ENCODE results near the gene EID2.

The EID2 gene

GRCh38 chr19:39553082-39553652 is 13.2 kb upstream of the EID2 start:
- no peak overlapping the region for H3K4me3 ChIP-seq (ENCODE audit: low read depth, low read length)
- no peak for TF ChIP-seq CTCF (IDR thresholded peaks at IDR 0.05; ENCODE audit: borderline replicate concordance, insufficient read depth, low read depth, low read length)

GRCh38 chr19:39550197-39550596 is 10.2 kb upstream of the EID2 start:
- H3K4me3 ChIP-seq (ENCODE audit: low read depth, low read length), result no peak overlapping the region
- TF ChIP-seq CTCF (IDR thresholded peaks at IDR 0.05; ENCODE audit: borderline replicate concordance, insufficient read depth, low read depth, low read length), result no peak

- no peak overlapping the region for H3K4me3 ChIP-seq (ENCODE audit: low read depth, low read length)
- no peak for TF ChIP-seq CTCF (IDR thresholded peaks at IDR 0.05; ENCODE audit: borderline replicate concordance, insufficient read depth, low read depth, low read length)
Observed at GRCh38 chr19:39546599-39546998, 6.6 kb upstream of the EID2 start.

GRCh38 chr19:39544911-39545310 is 5.0 kb upstream of the EID2 start:
- no peak for TF ChIP-seq CTCF (IDR thresholded peaks at IDR 0.05; ENCODE audit: borderline replicate concordance, insufficient read depth, low read depth, low read length)
- no peak overlapping the region for H3K4me3 ChIP-seq (ENCODE audit: low read depth, low read length)

GRCh38 chr19:39544226-39544903 is 4.4 kb upstream of the EID2 start:
- no peak overlapping the region for H3K4me3 ChIP-seq (ENCODE audit: low read depth, low read length)
- TF ChIP-seq CTCF (IDR thresholded peaks at IDR 0.05; ENCODE audit: borderline replicate concordance, insufficient read depth, low read depth, low read length), result no peak

GRCh38 chr19:39543477-39543857 is 3.5 kb upstream of the EID2 start:
- TF ChIP-seq CTCF (IDR thresholded peaks at IDR 0.05; ENCODE audit: borderline replicate concordance, insufficient read depth, low read depth, low read length), result no peak
- no peak overlapping the region for H3K4me3 ChIP-seq (ENCODE audit: low read depth, low read length)

GRCh38 chr19:39542206-39542605 is 2.2 kb upstream of the EID2 start:
- no peak for TF ChIP-seq CTCF (IDR thresholded peaks at IDR 0.05; ENCODE audit: borderline replicate concordance, insufficient read depth, low read depth, low read length)
- H3K4me3 ChIP-seq (ENCODE audit: low read depth, low read length), result no peak overlapping the region
